GM10266 (cell line): ENCODE results near the gene AFMID.

ENCODE experiments used
- DNase-seq: peaks from one replicate; pipeline ENCODE4 v3.0.0; 2012; ENCODE audit errors: extremely low spot score
- TF ChIP-seq, protein P1 (sequence below): IDR thresholded peaks from 2 replicates; pipeline ENCODE4 v1.5.1; 2012; ENCODE audit warnings: mild to moderate bottlenecking, low read depth; ENCODE audit not compliant: control insufficient read depth, insufficient read depth; ENCODE audit errors: missing control alignments

The AFMID gene

DNA sequence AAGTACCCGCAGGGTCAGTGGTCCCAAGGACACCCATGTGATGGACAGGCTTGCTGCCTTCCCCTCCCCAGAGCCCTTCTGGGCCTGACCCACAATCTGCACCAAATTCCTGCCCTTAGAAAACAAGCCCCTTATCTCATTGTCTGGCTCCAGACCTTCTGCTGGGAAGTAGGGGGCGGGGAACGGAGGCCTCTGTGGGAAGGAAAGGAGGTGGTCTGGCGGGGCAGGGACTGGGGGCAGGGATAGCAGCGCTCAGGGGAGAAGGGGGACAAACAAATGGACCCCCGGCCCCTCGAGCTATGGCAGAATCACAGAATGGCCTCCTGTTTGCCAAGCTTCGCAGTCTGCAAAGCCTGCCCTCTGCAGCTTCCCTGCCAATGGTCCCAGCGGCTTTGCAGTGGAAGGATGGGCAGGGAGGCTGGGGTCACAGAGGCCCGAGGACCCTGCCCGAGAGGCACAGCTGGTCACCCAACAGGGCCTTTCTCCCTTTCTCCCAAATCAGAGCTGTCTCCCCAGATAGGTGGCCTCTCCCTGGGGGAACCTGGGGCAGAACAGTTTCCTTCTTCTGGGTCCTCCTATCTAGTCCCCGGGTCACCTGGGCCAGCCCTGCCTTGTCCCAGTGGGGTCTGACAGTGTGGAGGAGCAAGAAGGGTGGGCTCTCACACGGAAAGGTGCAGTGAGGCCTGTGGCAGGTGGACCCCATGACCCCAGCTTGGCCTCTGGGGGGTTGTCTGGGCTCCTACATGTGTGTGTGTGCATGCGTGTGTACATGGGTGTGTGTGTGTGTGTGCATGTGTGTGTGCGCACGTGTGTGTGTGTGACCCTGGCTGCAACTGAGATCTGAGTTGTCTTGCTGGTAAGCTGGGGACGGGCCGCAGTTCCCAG is 69.8 kb downstream of the AFMID start:
- TF ChIP-seq, protein P1, sequence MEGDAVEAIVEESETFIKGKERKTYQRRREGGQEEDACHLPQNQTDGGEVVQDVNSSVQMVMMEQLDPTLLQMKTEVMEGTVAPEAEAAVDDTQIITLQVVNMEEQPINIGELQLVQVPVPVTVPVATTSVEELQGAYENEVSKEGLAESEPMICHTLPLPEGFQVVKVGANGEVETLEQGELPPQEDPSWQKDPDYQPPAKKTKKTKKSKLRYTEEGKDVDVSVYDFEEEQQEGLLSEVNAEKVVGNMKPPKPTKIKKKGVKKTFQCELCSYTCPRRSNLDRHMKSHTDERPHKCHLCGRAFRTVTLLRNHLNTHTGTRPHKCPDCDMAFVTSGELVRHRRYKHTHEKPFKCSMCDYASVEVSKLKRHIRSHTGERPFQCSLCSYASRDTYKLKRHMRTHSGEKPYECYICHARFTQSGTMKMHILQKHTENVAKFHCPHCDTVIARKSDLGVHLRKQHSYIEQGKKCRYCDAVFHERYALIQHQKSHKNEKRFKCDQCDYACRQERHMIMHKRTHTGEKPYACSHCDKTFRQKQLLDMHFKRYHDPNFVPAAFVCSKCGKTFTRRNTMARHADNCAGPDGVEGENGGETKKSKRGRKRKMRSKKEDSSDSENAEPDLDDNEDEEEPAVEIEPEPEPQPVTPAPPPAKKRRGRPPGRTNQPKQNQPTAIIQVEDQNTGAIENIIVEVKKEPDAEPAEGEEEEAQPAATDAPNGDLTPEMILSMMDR = no peak
- DNase-seq = no peak
